ENCODE results near the gene AKAP13.

DNA sequence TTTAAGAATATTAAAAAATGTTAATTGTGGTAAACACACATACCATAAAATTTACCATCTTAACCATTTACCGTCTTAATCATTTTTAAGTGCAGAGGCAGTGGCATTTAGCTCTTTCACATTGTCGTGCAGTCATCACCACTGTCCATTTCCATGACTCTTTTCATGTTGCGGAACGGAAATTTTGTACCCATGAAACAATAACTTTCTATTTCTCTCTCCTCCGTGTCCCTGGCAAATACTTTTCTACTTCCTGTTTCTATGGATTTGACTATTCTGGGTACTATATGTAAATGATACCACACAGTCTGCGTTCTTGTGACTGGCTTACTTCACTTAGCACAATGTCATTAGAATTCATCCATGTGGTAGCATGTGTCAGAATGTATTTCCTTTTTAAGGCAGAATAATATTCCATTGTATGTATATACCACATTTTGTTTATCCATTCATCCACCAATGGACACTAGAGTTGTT, 27.9 kb downstream of the AKAP13 start:
- TF ChIP-seq, protein P1, sequence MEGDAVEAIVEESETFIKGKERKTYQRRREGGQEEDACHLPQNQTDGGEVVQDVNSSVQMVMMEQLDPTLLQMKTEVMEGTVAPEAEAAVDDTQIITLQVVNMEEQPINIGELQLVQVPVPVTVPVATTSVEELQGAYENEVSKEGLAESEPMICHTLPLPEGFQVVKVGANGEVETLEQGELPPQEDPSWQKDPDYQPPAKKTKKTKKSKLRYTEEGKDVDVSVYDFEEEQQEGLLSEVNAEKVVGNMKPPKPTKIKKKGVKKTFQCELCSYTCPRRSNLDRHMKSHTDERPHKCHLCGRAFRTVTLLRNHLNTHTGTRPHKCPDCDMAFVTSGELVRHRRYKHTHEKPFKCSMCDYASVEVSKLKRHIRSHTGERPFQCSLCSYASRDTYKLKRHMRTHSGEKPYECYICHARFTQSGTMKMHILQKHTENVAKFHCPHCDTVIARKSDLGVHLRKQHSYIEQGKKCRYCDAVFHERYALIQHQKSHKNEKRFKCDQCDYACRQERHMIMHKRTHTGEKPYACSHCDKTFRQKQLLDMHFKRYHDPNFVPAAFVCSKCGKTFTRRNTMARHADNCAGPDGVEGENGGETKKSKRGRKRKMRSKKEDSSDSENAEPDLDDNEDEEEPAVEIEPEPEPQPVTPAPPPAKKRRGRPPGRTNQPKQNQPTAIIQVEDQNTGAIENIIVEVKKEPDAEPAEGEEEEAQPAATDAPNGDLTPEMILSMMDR (IDR thresholded peaks at IDR 0.05) = no peak
- TF ChIP-seq EP300 (IDR thresholded peaks at IDR 0.05) = no peak
